ENCODE measurements around the gene EBLN2. TPM values are rescaled to one million over a fixed set of nuclear protein-coding genes. Genes with fewer than 3 reads are reported as not detected.

Gene EBLN2
- total and polyA plus RNA-seq, 2 experiments from 2014 or later: 4.7 to 9.9 TPM

DNA sequence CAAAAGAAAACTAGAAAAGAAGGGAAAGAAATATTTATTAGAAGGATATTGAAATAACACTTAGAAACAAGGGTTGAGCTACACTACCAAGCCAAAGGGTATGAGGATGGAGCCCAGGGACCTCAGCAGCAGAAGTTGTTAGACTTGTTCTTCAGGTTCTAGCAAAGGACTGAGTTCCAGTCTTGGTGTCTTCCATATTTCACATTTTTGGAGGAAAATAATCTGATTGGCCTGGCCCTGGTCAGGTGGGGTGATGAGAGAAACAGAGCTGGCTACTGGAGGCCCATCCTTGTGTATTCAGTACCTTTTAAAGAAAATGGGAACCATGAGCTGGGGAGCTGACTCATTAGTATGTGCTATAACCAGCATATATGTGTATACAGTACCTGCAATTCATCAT, 36.6 kb upstream of the EBLN2 start (continued):
- TF ChIP-seq, protein P1, sequence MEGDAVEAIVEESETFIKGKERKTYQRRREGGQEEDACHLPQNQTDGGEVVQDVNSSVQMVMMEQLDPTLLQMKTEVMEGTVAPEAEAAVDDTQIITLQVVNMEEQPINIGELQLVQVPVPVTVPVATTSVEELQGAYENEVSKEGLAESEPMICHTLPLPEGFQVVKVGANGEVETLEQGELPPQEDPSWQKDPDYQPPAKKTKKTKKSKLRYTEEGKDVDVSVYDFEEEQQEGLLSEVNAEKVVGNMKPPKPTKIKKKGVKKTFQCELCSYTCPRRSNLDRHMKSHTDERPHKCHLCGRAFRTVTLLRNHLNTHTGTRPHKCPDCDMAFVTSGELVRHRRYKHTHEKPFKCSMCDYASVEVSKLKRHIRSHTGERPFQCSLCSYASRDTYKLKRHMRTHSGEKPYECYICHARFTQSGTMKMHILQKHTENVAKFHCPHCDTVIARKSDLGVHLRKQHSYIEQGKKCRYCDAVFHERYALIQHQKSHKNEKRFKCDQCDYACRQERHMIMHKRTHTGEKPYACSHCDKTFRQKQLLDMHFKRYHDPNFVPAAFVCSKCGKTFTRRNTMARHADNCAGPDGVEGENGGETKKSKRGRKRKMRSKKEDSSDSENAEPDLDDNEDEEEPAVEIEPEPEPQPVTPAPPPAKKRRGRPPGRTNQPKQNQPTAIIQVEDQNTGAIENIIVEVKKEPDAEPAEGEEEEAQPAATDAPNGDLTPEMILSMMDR (conservative IDR thresholded peaks at IDR 0.05; ENCODE audit: low read depth in 2 of 2): no peak
- no peak for TF ChIP-seq JUNB (IDR thresholded peaks at IDR 0.05; ENCODE audit: unreplicated experiment)
- TF ChIP-seq CREB1 (CRISPR knock-in tag; IDR thresholded peaks at IDR 0.05; ENCODE audit: low read depth): no peak
- no peak for TF ChIP-seq ZNF331 (CRISPR knock-in tag; IDR thresholded peaks at IDR 0.05; ENCODE audit: low read depth)
- TF ChIP-seq, protein P2, sequence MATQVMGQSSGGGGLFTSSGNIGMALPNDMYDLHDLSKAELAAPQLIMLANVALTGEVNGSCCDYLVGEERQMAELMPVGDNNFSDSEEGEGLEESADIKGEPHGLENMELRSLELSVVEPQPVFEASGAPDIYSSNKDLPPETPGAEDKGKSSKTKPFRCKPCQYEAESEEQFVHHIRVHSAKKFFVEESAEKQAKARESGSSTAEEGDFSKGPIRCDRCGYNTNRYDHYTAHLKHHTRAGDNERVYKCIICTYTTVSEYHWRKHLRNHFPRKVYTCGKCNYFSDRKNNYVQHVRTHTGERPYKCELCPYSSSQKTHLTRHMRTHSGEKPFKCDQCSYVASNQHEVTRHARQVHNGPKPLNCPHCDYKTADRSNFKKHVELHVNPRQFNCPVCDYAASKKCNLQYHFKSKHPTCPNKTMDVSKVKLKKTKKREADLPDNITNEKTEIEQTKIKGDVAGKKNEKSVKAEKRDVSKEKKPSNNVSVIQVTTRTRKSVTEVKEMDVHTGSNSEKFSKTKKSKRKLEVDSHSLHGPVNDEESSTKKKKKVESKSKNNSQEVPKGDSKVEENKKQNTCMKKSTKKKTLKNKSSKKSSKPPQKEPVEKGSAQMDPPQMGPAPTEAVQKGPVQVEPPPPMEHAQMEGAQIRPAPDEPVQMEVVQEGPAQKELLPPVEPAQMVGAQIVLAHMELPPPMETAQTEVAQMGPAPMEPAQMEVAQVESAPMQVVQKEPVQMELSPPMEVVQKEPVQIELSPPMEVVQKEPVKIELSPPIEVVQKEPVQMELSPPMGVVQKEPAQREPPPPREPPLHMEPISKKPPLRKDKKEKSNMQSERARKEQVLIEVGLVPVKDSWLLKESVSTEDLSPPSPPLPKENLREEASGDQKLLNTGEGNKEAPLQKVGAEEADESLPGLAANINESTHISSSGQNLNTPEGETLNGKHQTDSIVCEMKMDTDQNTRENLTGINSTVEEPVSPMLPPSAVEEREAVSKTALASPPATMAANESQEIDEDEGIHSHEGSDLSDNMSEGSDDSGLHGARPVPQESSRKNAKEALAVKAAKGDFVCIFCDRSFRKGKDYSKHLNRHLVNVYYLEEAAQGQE (IDR thresholded peaks at IDR 0.05; ENCODE audit: unreplicated experiment): no peak
- TF ChIP-seq NANOG (IDR thresholded peaks at IDR 0.05; ENCODE audit: borderline replicate concordance): no peak
- TF ChIP-seq, protein P3, sequence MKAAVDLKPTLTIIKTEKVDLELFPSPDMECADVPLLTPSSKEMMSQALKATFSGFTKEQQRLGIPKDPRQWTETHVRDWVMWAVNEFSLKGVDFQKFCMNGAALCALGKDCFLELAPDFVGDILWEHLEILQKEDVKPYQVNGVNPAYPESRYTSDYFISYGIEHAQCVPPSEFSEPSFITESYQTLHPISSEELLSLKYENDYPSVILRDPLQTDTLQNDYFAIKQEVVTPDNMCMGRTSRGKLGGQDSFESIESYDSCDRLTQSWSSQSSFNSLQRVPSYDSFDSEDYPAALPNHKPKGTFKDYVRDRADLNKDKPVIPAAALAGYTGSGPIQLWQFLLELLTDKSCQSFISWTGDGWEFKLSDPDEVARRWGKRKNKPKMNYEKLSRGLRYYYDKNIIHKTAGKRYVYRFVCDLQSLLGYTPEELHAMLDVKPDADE (IDR thresholded peaks at IDR 0.05): no peak

DNA sequence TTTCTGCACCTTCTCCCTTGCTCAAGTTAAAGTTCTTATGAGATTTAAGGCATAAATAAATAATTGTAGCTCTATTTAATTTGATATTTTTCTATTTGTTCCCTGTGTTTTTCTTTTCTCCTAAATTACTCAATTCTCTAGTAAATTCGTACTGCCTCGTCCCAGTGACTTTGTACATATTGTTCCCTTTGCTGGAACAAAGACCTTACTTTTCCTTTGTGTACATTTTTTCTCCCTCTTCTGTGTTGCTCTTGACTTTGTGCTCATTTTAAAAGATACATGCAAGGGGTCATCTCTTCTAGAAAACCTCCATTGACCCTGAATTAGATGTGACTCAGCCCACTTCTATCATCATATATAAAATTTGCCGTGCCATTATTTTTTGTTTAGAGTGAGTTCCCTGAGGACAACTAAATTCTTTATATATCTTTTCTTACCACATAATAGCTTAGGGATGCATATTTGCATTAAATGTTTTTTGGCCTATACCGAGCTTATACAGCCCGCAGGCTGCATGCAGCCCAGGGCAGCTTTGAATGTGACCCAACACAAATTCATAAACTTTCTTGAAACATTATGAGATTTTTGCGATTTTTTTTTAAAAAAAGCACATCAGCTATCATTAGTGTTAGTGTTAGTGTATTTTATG, 35.2 kb upstream of the EBLN2 start:
- no peaks in the 10 kb centered on the region; the same call in 1 of the 2 replicates for H3K79me2 ChIP-seq (replicated peaks; ENCODE audit: insufficient read depth)
- no peak for DNase-seq (ENCODE audit: low spot score)
- no peaks in the 10 kb centered on the region for H3K36me3 ChIP-seq (ENCODE audit: insufficient read depth)
- H3K9me2 ChIP-seq (ENCODE audit: insufficient read depth): no peaks in the 10 kb centered on the region
- no peaks in the 10 kb centered on the region for H3K27me3 ChIP-seq (ENCODE audit: insufficient read depth)
- no peaks in the 10 kb centered on the region for H3F3A ChIP-seq (replicated peaks; ENCODE audit: low read depth)
- H2AFZ ChIP-seq: no peak overlapping the region
- no peak overlapping the region for H3K4me3 ChIP-seq
- H3K4me1 Mint-ChIP-seq: peaks cover 59% of the 10 kb centered on the region
- peaks cover 12% of the 10 kb centered on the region; the same call in 2 of the 3 replicates for H3K36me3 Mint-ChIP-seq (ENCODE audit: low read depth)
- TF ChIP-seq POLR2AphosphoS5 (IDR thresholded peaks at IDR 0.05; ENCODE audit: low read depth) (no peak), STAT1 (IDR thresholded peaks at IDR 0.05; ENCODE audit: unreplicated experiment) (no peak), EZH2phosphoT487 (IDR thresholded peaks at IDR 0.05; ENCODE audit: unreplicated experiment) (no peak), EZH2 (IDR thresholded peaks at IDR 0.05; ENCODE audit: low read depth, unreplicated experiment) (no peak), ZNF114 (CRISPR knock-in tag; IDR thresholded peaks at IDR 0.05) (no peak), NANOG (IDR thresholded peaks at IDR 0.05; ENCODE audit: borderline replicate concordance) (no peak)
- TF ChIP-seq, protein P2 (IDR thresholded peaks at IDR 0.05; ENCODE audit: unreplicated experiment): no peak
- 0 out of 2 replicates have a peak overlapping the region, but pooled peaks have one; percentile 24 for H3K27ac ChIP-seq (ENCODE audit: low read depth)
- no peak for ATAC-seq
- peaks cover 27% of the 10 kb centered on the region for H4K20me1 ChIP-seq (replicated peaks; ENCODE audit: insufficient read depth)
- peak overlapping the region; percentile 63; the same call in 1 of the 2 replicates for H3K4me2 ChIP-seq
- H3K4me1 ChIP-seq (ENCODE audit: insufficient read depth): peaks cover 48% of the 10 kb centered on the region
- peaks cover 5% of the 10 kb centered on the region for H3K27me3 Mint-ChIP-seq (ENCODE audit: insufficient read depth, low read depth, poor library complexity)
- H3K4me3 Mint-ChIP-seq: no peak overlapping the region
- peak overlapping the region; percentile 38 for H3K27ac Mint-ChIP-seq
- H3K9me3 Mint-ChIP-seq: no peaks in the 10 kb centered on the region

Data from GM23338 (cell line).